Parathyroid adenoma (tissue), 2 donors: ENCODE measurements around the gene CTDP1.

ENCODE experiments used
- H2AFZ ChIP-seq: fragments of 300-600 bp; sonication (generic); one replicate; pipeline ENCODE4 v1.7.0; 2017; ENCODE audit warnings: antibody characterized with exemption, mild to moderate bottlenecking
- H3K27ac ChIP-seq: fragments of 300-600 bp; sonication (generic); one replicate; pipeline ENCODE4 v1.7.0; 2017
- H3K27me3 ChIP-seq: fragments of 300-600 bp; sonication (generic); one replicate; pipeline ENCODE4 v1.7.0; 2017; ENCODE audit warnings: low read length; ENCODE audit not compliant: control insufficient read depth, insufficient read depth
- H3K36me3 ChIP-seq: fragments of 300-600 bp; sonication (generic); one replicate; pipeline ENCODE4 v1.7.0; 2017; ENCODE audit warnings: low read length; ENCODE audit not compliant: control insufficient read depth, insufficient read depth
- H3K4me1 ChIP-seq: fragments of 300-600 bp; sonication (generic); one replicate; pipeline ENCODE4 v1.7.0; 2017; ENCODE audit warnings: control low read depth
- H3K4me2 ChIP-seq: fragments of 300-600 bp; sonication (generic); one replicate; pipeline ENCODE4 v1.7.0; 2017; ENCODE audit warnings: low read length
- H3K4me3 ChIP-seq: fragments of 300-600 bp; sonication (generic); one replicate; pipeline ENCODE4 v1.7.0; 2017; ENCODE audit warnings: low read depth, low read length
- H3K79me2 ChIP-seq: fragments of 300-600 bp; sonication (generic); one replicate; pipeline ENCODE4 v1.7.0; 2017; ENCODE audit warnings: control low read depth
- H3K9ac ChIP-seq: fragments of 300-600 bp; sonication (generic); one replicate; pipeline ENCODE4 v1.7.0; 2017; ENCODE audit warnings: mild to moderate bottlenecking
- H3K9me3 ChIP-seq: fragments of 300-600 bp; sonication (generic); one replicate; pipeline ENCODE4 v1.7.0; 2017; ENCODE audit warnings: low read length; ENCODE audit not compliant: control insufficient read depth
- CTCF ChIP-seq: fragments of 300-600 bp; sonication (generic); IDR thresholded peaks from one replicate; pipeline ENCODE4 v1.7.0; 2017; ENCODE audit warnings: antibody characterized with exemption, mild to moderate bottlenecking
- donor health status: primary hyperparathyroidism.

CTDP1 gene

GRCh38 chr18:79756143-79756500 is 76.5 kb downstream of the CTDP1 start:
- no peak overlapping the region for H3K4me3 ChIP-seq
- H3K9ac ChIP-seq: no peak overlapping the region
- no peak overlapping the region for H3K4me2 ChIP-seq
- no peaks in the 10 kb centered on the region for H3K4me1 ChIP-seq
- no peak for TF ChIP-seq CTCF
- no peak overlapping the region for H2AFZ ChIP-seq
- no peaks in the 10 kb centered on the region for H3K79me2 ChIP-seq
- no peaks in the 10 kb centered on the region for H3K36me3 ChIP-seq
- H3K27ac ChIP-seq: no peak overlapping the region
- H3K9me3 ChIP-seq: peaks cover 2% of the 10 kb centered on the region
- no peaks in the 10 kb centered on the region for H3K27me3 ChIP-seq

DNA sequence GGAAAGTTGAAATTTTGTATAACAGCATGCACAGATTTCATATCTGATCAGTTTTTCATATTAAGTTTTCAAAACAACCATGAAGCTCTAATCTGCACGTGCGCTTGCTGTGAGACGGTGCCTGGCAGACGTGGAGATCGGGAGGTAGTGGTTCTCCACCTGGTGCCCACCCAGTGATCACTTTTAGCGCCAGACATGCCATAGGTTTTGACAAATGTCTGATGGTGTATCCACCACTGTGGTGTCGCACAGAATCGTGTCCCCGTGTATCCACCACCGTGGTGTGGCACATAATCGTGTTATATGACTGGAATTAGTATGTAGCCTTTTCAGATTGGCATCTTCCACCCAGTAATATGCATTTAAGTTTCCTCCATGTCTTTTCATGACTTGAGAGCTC is 77.2 kb downstream of the CTDP1 start:
- Histone ChIP-seq H3K4me2 (no peak overlapping the region), H3K9me3 (peaks cover 2% of the 10 kb centered on the region), H3K36me3 (no peaks in the 10 kb centered on the region), H3K27ac (no peak overlapping the region), H2AFZ (no peak overlapping the region), H3K79me2 (no peaks in the 10 kb centered on the region), H3K9ac (no peak overlapping the region), H3K4me3 (no peak overlapping the region), H3K27me3 (no peaks in the 10 kb centered on the region), H3K4me1 (no peaks in the 10 kb centered on the region)
- TF ChIP-seq CTCF: no peak

DNA sequence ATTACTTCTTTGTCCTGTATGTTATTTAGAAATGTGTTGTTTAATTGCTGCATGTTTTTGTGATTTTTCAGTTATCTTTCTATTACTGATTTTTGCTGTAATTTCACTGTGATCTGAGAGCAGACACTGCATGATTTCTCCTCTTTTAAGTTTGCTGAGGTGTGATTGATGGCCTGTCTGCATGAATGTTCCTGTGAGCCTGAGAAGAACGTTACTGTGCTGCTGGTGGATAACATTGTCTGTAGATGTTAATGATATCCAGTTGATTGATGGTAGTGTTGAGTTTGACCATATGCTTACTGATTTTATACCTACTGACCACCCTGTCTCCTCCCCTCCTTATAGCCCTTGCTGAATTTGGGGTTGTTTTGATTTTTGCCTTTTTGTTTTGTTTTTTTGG is 80.7 kb downstream of the CTDP1 start:
- Histone ChIP-seq H3K4me3 (no peak overlapping the region), H3K4me2 (no peak overlapping the region), H3K27ac (no peak overlapping the region), H3K9me3 (peaks cover 2% of the 10 kb centered on the region), H3K27me3 (no peaks in the 10 kb centered on the region), H3K4me1 (no peaks in the 10 kb centered on the region), H3K79me2 (no peaks in the 10 kb centered on the region), H3K36me3 (no peaks in the 10 kb centered on the region), H2AFZ (no peak overlapping the region), H3K9ac (no peak overlapping the region)
- TF ChIP-seq CTCF: no peak

- no peak overlapping the region for H3K4me3 ChIP-seq
- no peak overlapping the region for H3K4me2 ChIP-seq
- H3K36me3 ChIP-seq: no peaks in the 10 kb centered on the region
- peaks cover 2% of the 10 kb centered on the region for H3K9me3 ChIP-seq
- H3K9ac ChIP-seq: no peak overlapping the region
- no peaks in the 10 kb centered on the region for H3K27me3 ChIP-seq
- no peak for TF ChIP-seq CTCF
- no peak overlapping the region for H3K27ac ChIP-seq
- no peak overlapping the region for H2AFZ ChIP-seq
- no peaks in the 10 kb centered on the region for H3K79me2 ChIP-seq
- no peaks in the 10 kb centered on the region for H3K4me1 ChIP-seq
These were observed 81.3 kb downstream of the CTDP1 start for GRCh38 chr18:79760881-79761280.

- Histone ChIP-seq H3K9me3 (peaks cover 2% of the 10 kb centered on the region), H3K9ac (no peak overlapping the region), H3K4me3 (no peak overlapping the region), H3K36me3 (no peaks in the 10 kb centered on the region), H3K27me3 (no peaks in the 10 kb centered on the region), H3K27ac (no peak overlapping the region), H3K4me1 (no peaks in the 10 kb centered on the region), H3K79me2 (no peaks in the 10 kb centered on the region), H2AFZ (no peak overlapping the region), H3K4me2 (no peak overlapping the region)
- TF ChIP-seq CTCF: no peak
These were observed 83.8 kb downstream of the CTDP1 start for GRCh38 chr18:79763407-79763806.
